GM19452 (cell line): ENCODE results near the gene MDC1.

Experiments used
- ATAC-seq: cut with Tn5 transposase; IDR thresholded peaks from one replicate; pipeline ENCODE4 v1.9.1; 2021; ENCODE audit not compliant: unreplicated experiment

MDC1 gene

GRCh38 chr6:30705620-30706019 lies 11.5 kb downstream of the MDC1 start:
- no peak for ATAC-seq

- no peak for ATAC-seq
Measured at GRCh38 chr6:30703821-30704220, 13.3 kb downstream of the MDC1 start.

DNA sequence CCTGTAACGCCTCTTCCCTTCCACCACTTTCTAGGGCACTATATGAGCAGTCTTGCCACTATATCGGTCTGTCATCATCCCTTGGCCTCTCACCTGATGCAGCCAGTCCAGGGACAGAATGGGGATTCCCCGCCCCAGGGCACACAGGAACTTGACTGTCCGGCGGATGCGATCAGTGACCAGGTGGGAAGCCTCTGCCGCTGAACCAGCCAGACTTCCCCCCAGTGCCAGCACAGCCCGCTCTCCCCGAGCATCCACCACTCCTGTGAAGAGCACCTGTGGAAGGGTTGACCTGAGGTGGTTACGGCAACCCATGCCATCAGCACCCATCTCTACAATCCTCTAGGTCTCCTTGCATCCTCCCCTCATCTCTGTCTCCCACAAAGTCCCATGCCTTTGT lies 14.1 kb downstream of the MDC1 start:
- no peak for ATAC-seq

DNA sequence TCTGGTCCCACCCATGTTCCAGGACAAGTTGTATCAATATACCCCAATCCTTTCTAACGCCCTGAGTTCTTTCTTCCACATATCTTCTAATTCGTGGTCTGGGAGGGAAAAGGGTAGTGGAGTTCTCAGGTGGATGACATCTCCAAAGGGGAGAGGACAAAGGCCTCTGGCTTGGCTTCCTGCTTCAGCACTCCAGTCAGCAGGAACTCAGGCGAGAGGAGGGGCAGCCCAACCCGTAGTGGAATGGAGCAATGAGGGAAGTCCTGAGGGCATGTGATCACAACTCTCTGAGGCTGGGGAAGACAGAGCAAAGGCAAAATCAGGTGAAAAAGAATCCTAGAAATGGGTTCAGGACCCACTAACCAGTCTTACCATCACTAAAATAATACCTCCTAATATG lies 16.7 kb downstream of the MDC1 start:
- ATAC-seq, result no peak

GRCh38 chr6:30696432-30696831 lies 20.6 kb downstream of the MDC1 start:
- no peak for ATAC-seq

- ATAC-seq, result no peak
Measured at GRCh38 chr6:30691208-30691847, 25.8 kb downstream of the MDC1 start.

- peak; percentile 33 for ATAC-seq
Measured at GRCh38 chr6:30690403-30691207, 26.5 kb downstream of the MDC1 start, which contains the start of gene NRM. TSS of gene NRM (minus strand) at chr6:30690984. CDS start at chr6:30690974, 10 bp downstream.

DNA sequence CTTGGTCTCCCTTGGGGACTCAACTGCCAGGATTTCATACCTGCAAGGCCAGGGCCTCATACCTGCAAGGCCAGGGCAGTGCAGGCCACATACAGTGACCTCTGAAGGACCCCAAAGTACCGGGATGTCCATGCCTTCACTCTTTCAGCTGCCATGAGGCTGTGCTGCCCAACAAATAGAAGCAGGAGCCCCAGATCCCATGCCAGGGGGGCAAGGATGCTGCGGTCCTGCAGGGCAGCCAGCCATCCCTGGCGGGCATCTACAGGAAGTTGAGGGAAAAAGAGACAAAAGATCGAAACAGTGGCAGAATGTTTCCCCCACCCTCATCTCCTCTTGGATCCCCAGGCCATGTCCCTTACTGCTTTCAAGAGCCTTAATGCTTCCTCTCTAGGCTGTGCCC lies 27.1 kb downstream of the MDC1 start:
- no peak for ATAC-seq

GRCh38 chr6:30689022-30689865 lies 27.8 kb downstream of the MDC1 start:
- no peak for ATAC-seq

GRCh38 chr6:30688569-30688968 lies 28.5 kb downstream of the MDC1 start:
- ATAC-seq, result no peak

- no peak for ATAC-seq
Measured at GRCh38 chr6:30687659-30688431, 29.2 kb downstream of the MDC1 start.

- ATAC-seq, result peak; percentile 46
Measured at GRCh38 chr6:30686908-30687658, 30.0 kb downstream of the MDC1 start.

GRCh38 chr6:30686009-30686907 lies 30.8 kb downstream of the MDC1 start, which contains the start of gene PPP1R18:
TSS of gene PPP1R18 (minus strand) at chr6:30686645. CDS start at chr6:30686018, 627 bp downstream.
- no peak for ATAC-seq

- ATAC-seq, result no peak
Measured at GRCh38 chr6:30685157-30686008, 31.7 kb downstream of the MDC1 start.

DNA sequence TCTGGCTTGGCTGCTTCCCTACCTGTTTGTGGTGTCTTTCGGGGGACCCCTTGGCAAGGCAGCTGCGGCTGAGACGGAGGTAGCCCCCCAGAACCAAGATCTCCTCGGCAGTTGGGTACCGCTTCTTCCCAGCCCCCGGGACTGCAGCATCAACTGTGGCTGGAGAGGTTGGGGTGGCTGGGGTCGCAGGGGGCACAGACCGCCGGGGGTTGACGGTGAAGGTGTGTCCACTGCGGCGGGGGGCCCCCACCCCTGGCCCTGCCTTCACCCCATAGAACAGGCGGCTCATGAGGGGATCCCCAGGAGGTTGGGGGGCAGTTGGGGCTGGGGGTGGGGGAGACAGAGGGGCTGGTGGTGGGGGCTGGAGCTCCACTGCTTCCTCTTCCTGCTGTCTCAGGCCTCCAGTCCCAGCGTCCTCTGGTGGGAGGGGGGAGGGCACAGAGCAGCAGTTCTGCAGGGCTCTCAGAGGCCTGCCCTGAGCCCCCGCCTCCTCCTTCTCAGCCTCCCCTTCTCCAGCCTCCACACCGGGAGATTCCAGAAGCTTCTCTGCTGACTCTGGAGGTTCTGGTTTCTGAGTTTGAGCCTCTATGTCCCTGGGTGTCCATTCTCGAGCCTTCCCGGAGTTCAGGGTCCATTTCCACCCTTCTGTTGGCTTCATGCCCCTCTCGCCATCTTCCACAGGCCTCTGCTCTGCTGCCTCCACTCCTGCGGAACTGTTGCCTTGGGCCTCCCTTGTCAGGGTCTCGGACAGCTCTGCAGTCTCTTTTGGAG lies 32.5 kb downstream of the MDC1 start:
- ATAC-seq, result no peak

GRCh38 chr6:30683980-30684338 lies 33.1 kb downstream of the MDC1 start:
- ATAC-seq, result no peak
